K562 (cell line): Measurements from ENCODE around the gene CADPS2.

Experiments used
- ATF3 ChIP-seq, 2 experiments: fragments of 450-650 bp in 1 of 2; sonication (generic) in 1 of 2; formaldehyde crosslinking in 1 of 2; IDR thresholded peaks in 1 of 2; conservative IDR thresholded peaks in 1 of 2; 2 replicates each; pipeline versions ENCODE4 v1.6.1 to v1.8.1; 2016 to 2023; ENCODE audit warnings: mild to moderate bottlenecking in 2 of 2, moderate library complexity in 2 of 2, inconsistent platforms in 1 of 2, missing genetic modification reagents in 1 of 2
- ID3 ChIP-seq, 2 experiments: fragments of 250-450 bp in 1 of 2; fragments of 450-650 bp in 1 of 2; sonication (Bioruptor Pico) in 1 of 2; IDR thresholded peaks; 2 replicates each; pipeline versions ENCODE4 v1.6.1 to v1.8.0; 2016 to 2021; ENCODE audit warnings: mild to moderate bottlenecking in 2 of 2, moderate library complexity in 2 of 2, missing compliant biosample characterization in 1 of 2, missing genetic modification characterization in 1 of 2
- MED1 ChIP-seq: sonication (generic); formaldehyde crosslinking; IDR thresholded peaks from 2 replicates; pipeline ENCODE4 v1.8.1; 2023; ENCODE audit warnings: missing genetic modification reagents, borderline replicate concordance
- RFX5 ChIP-seq: IDR thresholded peaks from 2 replicates; pipeline ENCODE4 v1.6.1; 2011; ENCODE audit warnings: low read depth, mild to moderate bottlenecking, improper control_type of control experiment, low read length
- SETDB1 ChIP-seq: IDR thresholded peaks from one replicate; pipeline ENCODE4 v1.6.1; 2012; ENCODE audit warnings: low read length, control low read depth, inconsistent platforms
- TBL1XR1 ChIP-seq, 2 experiments: IDR thresholded peaks; 2 replicates each; pipeline ENCODE4 v1.6.1; 2012; ENCODE audit warnings: improper control_type of control experiment in 2 of 2, low read length in 2 of 2, mild to moderate bottlenecking in 1 of 2
- ZNF592 ChIP-seq: fragments of 450-650 bp; IDR thresholded peaks from 2 replicates; pipeline ENCODE4 v1.6.1; 2017; ENCODE audit warnings: antibody characterized with exemption, mild to moderate bottlenecking

GRCh38 chr7:122553761-122554160 is 332.5 kb downstream of the CADPS2 start:
- TF ChIP-seq ZNF592 (no peak), MED1 (no peak), RFX5 (no peak), ATF3 (IDR thresholded peaks at IDR 0.05) (no peak), ATF3 (CRISPR knock-in tag; conservative IDR thresholded peaks at IDR 0.05) (no peak), SETDB1 (no peak), ID3 (CRISPR knock-in tag; IDR thresholded peaks at IDR 0.05) (no peak), ID3 (tag; IDR thresholded peaks at IDR 0.05) (no peak), TBL1XR1 (IDR thresholded peaks at IDR 0.05; ENCODE audit: low read length in 2 of 2) (no peak)
